Tibial nerve (tissue), 4 donors: ENCODE measurements around the gene CYP46A1. TPM values are rescaled to one million over a fixed set of nuclear protein-coding genes. Genes with fewer than 3 reads are reported as not detected.

ENCODE experiments used
- DNase-seq, 2 donors: peaks; one replicate each; pipeline ENCODE4 v3.0.0-alpha.2; 2019; ENCODE audit warnings: low spot score in 2 of 2
- H3K27ac ChIP-seq, 4 donors: fragments of 200-600 bp; sonication (generic) in 3 of 4; one replicate each; pipeline ENCODE4 v1.5.1; 2017 to 2019; ENCODE audit warnings: mild to moderate bottlenecking in 1 of 4
- H3K27me3 ChIP-seq, 2 donors: fragments of 200-600 bp; sonication (generic) in 1 of 2; one replicate each; pipeline versions ENCODE4 v1.5.1 to v1.6.0; 2017 to 2019
- H3K36me3 ChIP-seq, 3 donors: fragments of 200-600 bp; sonication (generic); one replicate each; pipeline ENCODE4 v1.5.1; 2018 to 2019
- H3K4me1 ChIP-seq, 4 donors: fragments of 200-600 bp; sonication (generic) in 3 of 4; one replicate each; pipeline ENCODE4 v1.5.1; 2017 to 2019
- H3K4me3 ChIP-seq, 4 donors: fragments of 200-600 bp; sonication (generic) in 3 of 4; one replicate each; pipeline ENCODE4 v1.5.1; 2017 to 2019; ENCODE audit warnings: mild to moderate bottlenecking in 1 of 4, moderate library complexity in 1 of 4
- H3K9me3 ChIP-seq, 4 donors: fragments of 200-600 bp; sonication (generic) in 3 of 4; one replicate each; pipeline ENCODE4 v1.5.1; 2017 to 2019
- CTCF ChIP-seq, 5 experiments: fragments of 200-600 bp in 3 of 5; fragments of 450-650 bp in 2 of 5; sonication (generic) in 3 of 5; IDR thresholded peaks; one replicate each; pipeline ENCODE4 v1.5.1; 2016 to 2019; ENCODE audit warnings: antibody characterized with exemption in 5 of 5, mild to moderate bottlenecking in 3 of 5, moderate library complexity in 2 of 5
- EP300 ChIP-seq, 2 donors: sonication (generic); formaldehyde crosslinking; IDR thresholded peaks; one replicate each; pipeline ENCODE4 v1.6.1; 2017; ENCODE audit warnings: antibody characterized with exemption in 2 of 2, mild to moderate bottlenecking in 1 of 2
- POLR2A ChIP-seq, 2 donors: fragments of 450-650 bp; IDR thresholded peaks; one replicate each; pipeline ENCODE4 v1.6.1; 2017; ENCODE audit warnings: antibody characterized with exemption in 2 of 2, mild to moderate bottlenecking in 2 of 2, moderate library complexity in 2 of 2
- WGBS, 2 donors: methylation state at CpG; one replicate each; pipeline ENCODE4 v1.1.5; 2018; 5-methylcytosine and 5-hydroxymethylcytosine counted together
- total RNA-seq, 4 donors: library from RNA; depleted of rRNA; stranded (reverse); fragments of >200 nt; gene quantifications; one replicate each; pipeline ENCODE4 v1.1.0, GENCODE V29; 2016

The CYP46A1 gene
- total RNA-seq, 4 donors from 2014 or later = 1.2 to 3.7 (median 1.4) TPM

- Histone ChIP-seq H3K36me3 (no peaks in the 10 kb centered on the region), H3K4me3 (no peak overlapping the region), H3K9me3 (no peaks in the 10 kb centered on the region), H3K27ac (no peak overlapping the region), H3K4me1 (peaks cover 0 to 15% (median 4%) of the 10 kb centered on the region in 4 donors), H3K27me3 (peaks cover 0 to 16% of the 10 kb centered on the region in 2 donors)
- 66 to 71% methylated on average over 6 of the region's 6 CpGs for WGBS, 2 donors
- TF ChIP-seq EP300 (IDR thresholded peaks at IDR 0.05) (no peak), POLR2A (IDR thresholded peaks at IDR 0.05) (no peak), CTCF (IDR thresholded peaks at IDR 0.05) (no peak)
- DNase-seq = no peak
Measured at GRCh38 chr14:99643343-99643742, 40.8 kb upstream of the CYP46A1 start.

- WGBS, 2 donors = 89 to 91% methylated on average over 11 of the region's 11 CpGs
- no peak for DNase-seq
- TF ChIP-seq EP300 (IDR thresholded peaks at IDR 0.05) = no peak
- no peak for TF ChIP-seq POLR2A (IDR thresholded peaks at IDR 0.05)
- TF ChIP-seq CTCF (IDR thresholded peaks at IDR 0.05) = no peak
- Histone ChIP-seq H3K27me3 (peaks cover 0 to 16% of the 10 kb centered on the region in 2 donors), H3K4me1 (peaks cover 0 to 15% (median 4%) of the 10 kb centered on the region in 4 donors), H3K27ac (no peak overlapping the region), H3K9me3 (no peaks in the 10 kb centered on the region), H3K36me3 (no peaks in the 10 kb centered on the region), H3K4me3 (no peak overlapping the region)
Measured at GRCh38 chr14:99644035-99644587, 40.0 kb upstream of the CYP46A1 start.

GRCh38 chr14:99644723-99645544, 39.2 kb upstream of the CYP46A1 start, which contains the start of gene HHIPL1:
Gene HHIPL1, plus strand, starts transcription at chr14:99645129. Its CDS starts 79 bp downstream, at chr14:99645208.
- peak in 1 of 5 experiments; percentile 9 for TF ChIP-seq CTCF (IDR thresholded peaks at IDR 0.05)
- no peak for TF ChIP-seq POLR2A (IDR thresholded peaks at IDR 0.05)
- TF ChIP-seq EP300 (IDR thresholded peaks at IDR 0.05) = no peak
- peaks cover 0 to 15% (median 4%) of the 10 kb centered on the region in 4 donors for H3K4me1 ChIP-seq
- no peak for DNase-seq
- peak within 1 kb of the TSS in 2 of 4 donors; percentile 22 to 59 for H3K27ac ChIP-seq
- no peaks in the 10 kb centered on the region for H3K36me3 ChIP-seq
- H3K27me3 ChIP-seq = peaks cover 0 to 16% of the 10 kb centered on the region in 2 donors
- H3K4me3 ChIP-seq = peak within 1 kb of the TSS; percentile 30 to 63 (median 38)
- no peaks in the 10 kb centered on the region for H3K9me3 ChIP-seq
- 10 to 23% methylated on average over 27 to 85 of the region's 91 CpGs for WGBS, 2 donors

GRCh38 chr14:99645545-99646505, 38.3 kb upstream of the CYP46A1 start:
- no peak for TF ChIP-seq EP300 (IDR thresholded peaks at IDR 0.05)
- no peak for TF ChIP-seq CTCF (IDR thresholded peaks at IDR 0.05)
- no peak for TF ChIP-seq POLR2A (IDR thresholded peaks at IDR 0.05)

More at GRCh38 chr14:99645545-99646505, 38.3 kb upstream of the CYP46A1 start:
- Histone ChIP-seq H3K36me3 (no peaks in the 10 kb centered on the region), H3K9me3 (no peaks in the 10 kb centered on the region), H3K27ac (peak overlapping the region in 1 of 4 donors; percentile 59), H3K4me3 (peak overlapping the region in 3 of 4 donors; percentile 30 to 63 (median 39)), H3K4me1 (peaks cover 0 to 15% (median 4%) of the 10 kb centered on the region in 4 donors), H3K27me3 (peaks cover 0 to 16% of the 10 kb centered on the region in 2 donors)
- 53 to 67% methylated on average over 22 to 23 of the region's 32 CpGs for WGBS, 2 donors
- no peak for DNase-seq
